HG03565 (cell line): ENCODE data around the gene IL1R2.

Experiments
- ATAC-seq: cut with Tn5 transposase; IDR thresholded peaks from one replicate; pipeline ENCODE4 v1.9.1; 2021; ENCODE audit warnings: mild to moderate bottlenecking, moderate library complexity; ENCODE audit not compliant: unreplicated experiment

Gene IL1R2

DNA sequence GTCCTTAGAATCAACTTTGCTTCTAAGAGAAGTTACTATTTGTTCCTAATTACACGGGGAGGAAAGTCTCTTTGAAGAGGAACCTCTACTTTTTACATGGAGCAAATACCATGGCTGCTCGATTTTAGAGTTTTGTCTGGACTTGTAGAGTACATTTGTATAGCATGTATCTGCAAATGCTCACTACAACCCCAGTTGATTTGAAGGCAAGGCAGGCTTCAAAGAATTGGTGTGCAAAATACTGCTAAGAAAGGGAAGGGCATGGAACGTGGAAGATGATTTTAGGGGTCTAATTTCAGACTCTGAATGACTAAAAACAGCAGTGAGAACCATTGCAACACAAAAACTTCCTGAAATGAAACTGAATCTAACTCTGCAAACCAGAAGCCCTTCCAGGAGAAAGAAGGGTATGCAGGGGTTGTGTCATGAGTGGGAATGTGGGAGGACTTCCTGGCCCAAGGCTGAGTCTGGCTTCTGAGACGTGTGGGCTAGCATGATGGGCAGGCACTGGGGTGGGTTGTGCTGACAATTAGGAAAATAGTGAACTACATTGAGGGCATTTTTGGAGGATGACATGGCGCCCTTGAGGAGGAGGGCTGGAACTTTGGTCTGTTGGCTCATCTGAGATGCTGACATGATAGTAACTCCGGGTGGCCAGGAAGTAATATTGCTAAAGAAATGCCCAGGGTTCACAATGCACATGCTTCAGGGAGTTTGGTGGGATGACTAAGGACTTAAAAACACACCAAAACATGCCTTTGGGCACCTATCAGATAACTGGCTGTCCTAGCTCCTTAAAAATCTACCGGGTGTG, 18.9 kb upstream of the IL1R2 start:
- ATAC-seq: no peak

DNA sequence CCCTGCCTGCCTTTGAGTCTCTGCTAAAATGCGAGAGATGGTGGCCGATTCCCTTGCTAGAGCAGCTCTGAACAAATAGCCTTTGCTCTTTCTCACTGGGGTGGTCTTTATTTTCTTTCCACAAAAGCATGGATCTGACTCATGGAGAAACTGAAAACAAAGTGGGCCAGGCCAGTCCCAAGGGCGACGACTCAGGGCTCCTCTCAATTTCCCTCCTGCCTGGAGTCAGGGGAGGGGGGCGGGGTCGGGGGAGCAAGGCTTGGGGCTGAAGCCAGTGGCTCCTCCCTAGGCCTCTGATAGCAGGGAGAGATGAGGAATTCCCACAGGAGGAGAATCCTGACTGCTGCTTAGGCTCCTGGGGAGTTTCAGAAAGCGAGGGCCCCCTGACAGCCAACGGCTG, 17.1 kb upstream of the IL1R2 start:
- no peak for ATAC-seq

- ATAC-seq: no peak
These were observed 16.4 kb upstream of the IL1R2 start for GRCh38 chr2:101975171-101975870.

DNA sequence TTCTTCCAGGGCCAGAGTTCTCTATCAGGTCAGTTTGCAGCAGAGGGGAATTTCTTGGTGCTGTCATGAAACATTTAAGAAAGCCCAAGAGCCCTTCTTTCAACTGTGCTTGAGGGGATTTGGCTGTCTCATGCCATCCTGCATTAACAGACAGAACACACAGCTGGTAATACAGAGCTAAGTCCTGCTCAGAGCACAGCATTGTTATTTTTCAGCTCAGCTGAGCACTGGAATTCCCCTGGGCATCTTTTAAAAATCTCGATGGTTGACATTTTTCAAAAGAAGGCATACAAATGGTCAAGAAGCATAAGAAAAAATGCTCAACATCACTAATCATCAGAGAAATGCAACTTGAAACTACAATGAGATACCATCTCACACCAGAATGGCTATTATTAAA, 14.9 kb upstream of the IL1R2 start:
- no peak for ATAC-seq

GRCh38 chr2:101980368-101980767, 11.4 kb upstream of the IL1R2 start:
- ATAC-seq: no peak

- no peak for ATAC-seq
These were observed 10.7 kb upstream of the IL1R2 start for GRCh38 chr2:101981066-101981465.

GRCh38 chr2:101981504-101981903, 10.3 kb upstream of the IL1R2 start:
- no peak for ATAC-seq

DNA sequence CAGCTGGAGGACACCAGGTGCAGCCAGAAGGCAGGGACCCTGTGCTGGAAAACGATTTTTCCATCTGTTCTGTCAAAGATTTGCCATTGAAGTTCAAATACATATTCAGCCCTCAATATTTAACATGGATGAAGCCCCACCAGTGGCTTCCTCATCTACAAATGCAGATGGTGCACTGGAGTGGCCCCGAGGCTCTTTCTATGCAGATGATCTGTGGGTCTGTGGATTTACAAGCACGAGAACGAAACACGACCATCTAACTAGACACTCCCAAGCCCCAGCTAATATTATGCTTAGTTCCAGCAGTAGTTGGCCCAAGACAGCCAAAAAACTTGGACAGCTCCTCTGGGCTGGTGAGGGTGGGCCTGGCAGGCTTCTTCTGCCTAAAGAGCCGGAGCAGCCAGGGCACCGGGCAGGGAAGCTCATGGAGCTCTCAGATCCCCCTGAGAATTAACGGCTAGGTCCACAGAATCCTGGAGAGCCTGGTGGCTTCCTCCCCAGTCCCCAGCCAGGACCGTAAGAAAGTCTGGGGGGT, 9.2 kb upstream of the IL1R2 start:
- ATAC-seq: no peak

DNA sequence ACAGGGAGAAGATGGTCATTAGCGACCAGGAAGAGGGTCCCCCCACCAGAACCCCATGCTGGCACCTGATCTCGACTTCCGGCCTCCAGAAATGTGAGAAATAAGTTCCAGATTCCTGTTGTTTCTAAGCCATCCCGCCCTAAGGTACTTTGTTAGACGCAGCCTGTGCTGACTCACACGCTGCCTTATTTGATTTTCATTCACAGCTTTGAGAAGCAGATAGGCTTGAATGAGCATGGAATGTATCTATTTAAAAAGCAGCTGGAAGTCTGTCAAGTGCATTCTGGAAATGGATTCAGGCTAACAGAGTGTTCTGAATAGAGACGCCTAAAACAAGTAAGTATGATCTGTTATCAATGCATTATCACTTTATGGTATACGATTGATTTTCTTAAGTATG, 8.3 kb upstream of the IL1R2 start:
- ATAC-seq: no peak

DNA sequence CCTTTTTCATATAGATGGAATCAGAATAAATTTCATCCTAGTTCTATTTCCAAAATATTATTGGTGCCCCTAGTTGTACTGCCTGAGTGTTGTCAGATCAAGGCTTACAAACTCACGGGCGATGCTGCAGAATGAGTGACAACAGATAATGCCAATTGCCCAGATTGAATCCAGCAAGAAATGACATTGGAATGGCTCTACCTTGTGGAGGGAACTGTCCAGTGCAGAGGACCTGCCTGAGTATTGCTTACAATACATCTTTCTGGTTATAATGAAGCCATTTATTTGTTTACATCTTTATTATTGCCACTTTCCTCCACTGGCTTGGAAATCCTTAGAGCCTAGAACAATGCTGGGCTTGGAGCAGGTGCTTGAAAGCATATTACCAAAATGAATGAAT, 7.8 kb upstream of the IL1R2 start:
- ATAC-seq: no peak

DNA sequence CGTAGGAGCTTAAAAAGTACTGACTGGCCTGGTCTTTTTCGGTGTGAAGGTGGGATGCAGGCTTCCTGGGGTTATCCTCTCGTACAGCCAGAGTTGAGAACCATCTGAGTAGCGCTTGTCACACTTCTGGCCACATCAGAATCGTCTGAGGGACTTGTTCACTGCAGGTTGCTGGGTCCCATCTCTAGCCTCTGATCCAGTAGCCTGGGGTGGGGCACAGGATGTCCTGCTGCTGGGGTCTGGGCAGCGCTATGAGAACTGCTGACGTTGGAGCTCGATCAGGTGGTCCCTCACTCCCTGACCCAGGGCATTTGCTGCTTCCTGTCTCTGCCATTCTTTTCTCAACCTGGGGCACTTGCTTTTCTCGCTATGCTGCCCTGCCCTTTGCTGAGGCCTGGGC, 7.1 kb upstream of the IL1R2 start:
- ATAC-seq: no peak

- no peak for ATAC-seq
These were observed 6.5 kb upstream of the IL1R2 start for GRCh38 chr2:101985101-101985792.

- ATAC-seq: no peak
These were observed 6.0 kb upstream of the IL1R2 start for GRCh38 chr2:101985793-101986164.

GRCh38 chr2:101986376-101986775, 5.4 kb upstream of the IL1R2 start:
- no peak for ATAC-seq

DNA sequence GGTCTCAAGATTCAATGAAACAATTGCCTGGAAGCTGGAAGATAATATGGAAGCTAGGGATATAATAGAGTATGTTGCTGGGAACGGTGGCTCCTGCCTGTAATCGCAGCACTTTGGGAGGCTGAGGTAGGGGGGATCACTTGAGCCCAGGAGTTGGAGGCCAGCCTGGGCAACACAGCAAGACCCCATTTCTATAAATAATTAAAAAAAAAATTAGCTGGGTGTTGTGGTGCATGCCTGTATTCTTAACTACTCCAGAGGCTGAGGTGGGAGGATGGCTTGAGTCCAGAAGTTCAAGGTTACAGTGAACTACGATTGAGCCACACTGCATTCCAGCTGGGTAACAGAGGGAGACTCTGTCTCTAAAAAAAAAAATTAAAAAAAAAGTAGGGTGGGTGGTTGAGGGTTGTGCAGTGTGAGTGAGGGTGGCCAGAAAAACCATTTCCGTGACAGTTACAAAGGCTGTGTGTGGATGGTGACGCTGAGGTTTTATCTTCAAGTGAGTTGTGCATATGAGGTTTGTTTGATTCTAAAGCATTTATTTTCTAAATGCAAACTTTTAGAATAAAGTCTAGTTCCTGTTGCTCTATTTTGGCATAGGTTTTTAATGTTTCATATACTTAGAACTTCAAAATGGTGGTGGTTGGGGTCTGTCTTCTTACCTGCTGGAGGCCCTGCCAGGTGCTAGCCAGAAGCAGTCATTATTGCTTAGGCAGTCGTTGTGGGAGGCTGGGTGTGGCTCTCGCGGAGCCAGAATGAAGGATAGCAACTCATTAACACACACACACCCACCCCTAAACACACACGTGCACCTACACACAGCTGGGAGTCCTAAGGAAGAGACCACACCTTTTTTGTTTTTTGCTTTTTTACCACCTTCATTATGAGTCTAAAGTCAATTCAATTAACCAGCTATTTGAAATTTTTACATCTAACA, 4.7 kb upstream of the IL1R2 start:
- no peak for ATAC-seq

- ATAC-seq: no peak
These were observed 3.9 kb upstream of the IL1R2 start for GRCh38 chr2:101987832-101988231.

DNA sequence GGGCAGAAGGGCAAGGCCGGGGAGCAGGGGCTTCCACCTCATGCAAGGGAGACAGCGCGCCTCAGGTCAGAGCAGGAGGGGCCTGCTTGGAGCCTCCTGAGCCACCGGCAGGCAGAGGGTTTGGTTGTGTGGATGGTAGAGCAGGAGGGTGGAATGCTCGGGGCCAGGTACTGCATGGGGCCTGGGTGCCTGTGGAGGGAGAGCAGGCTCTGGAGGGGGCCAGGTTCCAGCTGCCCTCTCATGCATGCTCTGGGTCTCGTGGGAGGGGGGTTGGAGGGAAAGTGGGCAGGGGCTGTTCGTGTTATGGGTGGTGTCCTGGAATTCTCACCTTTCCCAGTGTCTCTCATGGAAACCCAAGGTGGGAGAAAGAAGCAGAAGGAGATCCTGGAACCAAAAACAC, 3.2 kb upstream of the IL1R2 start:
- ATAC-seq: no peak

GRCh38 chr2:101989740-101990460, 1.9 kb upstream of the IL1R2 start:
- no peak for ATAC-seq

- no peak for ATAC-seq
These were observed 2.0 kb downstream of the IL1R2 start for GRCh38 chr2:101993772-101994171.

GRCh38 chr2:101995019-101995418, 3.3 kb downstream of the IL1R2 start:
- ATAC-seq: no peak
